Cardiac fibroblast (primary cell): ENCODE results near the gene SAC3D1.

Experiments
- DNase-seq, 2 donors: peaks; one replicate each; pipeline versions ENCODE4 v3.0.0 to v3.0.0-alpha.2; 2010; ENCODE audit warnings: low read depth in 2 of 2
- H3K4me3 ChIP-seq, 2 donors: replicated peaks in 1 of 2; 1 replicate in 1 of 2; 2 replicates in 1 of 2; pipeline ENCODE4 v1.5.1; 2011; ENCODE audit warnings: low read depth in 2 of 2, low read length in 2 of 2, mild to moderate bottlenecking in 2 of 2, moderate library complexity in 1 of 2
- CTCF ChIP-seq: IDR thresholded peaks from one replicate; pipeline ENCODE4 v1.5.1; 2011; ENCODE audit warnings: low read depth, mild to moderate bottlenecking, low read length, inconsistent platforms

The SAC3D1 gene

DNA sequence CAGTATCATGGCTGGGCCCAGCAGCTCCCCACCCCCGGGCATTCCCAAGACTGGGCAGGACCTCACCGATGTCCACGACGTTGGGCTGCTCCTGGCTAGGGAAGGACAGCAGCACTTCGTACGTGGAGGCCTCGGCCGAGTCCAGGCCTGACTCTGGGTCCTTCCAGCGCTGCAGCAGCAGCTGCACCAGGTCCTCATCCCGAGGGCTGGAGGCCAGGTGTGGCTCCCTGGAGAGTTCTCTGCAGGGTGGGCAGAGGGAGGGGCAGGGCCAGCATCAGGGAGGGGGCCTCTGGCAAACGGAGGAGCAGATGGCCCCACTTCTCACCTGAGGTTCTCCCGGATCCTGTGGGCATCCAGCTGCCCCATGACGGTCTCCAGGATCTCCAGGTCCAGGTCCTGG lies 17.0 kb downstream of the SAC3D1 start:
- no peak for TF ChIP-seq CTCF
- DNase-seq = no peak
- no peak overlapping the region for H3K4me3 ChIP-seq

GRCh38 chr11:65058419-65059054 lies 17.5 kb downstream of the SAC3D1 start, which contains the start of gene NAALADL1:
Gene NAALADL1, minus strand, starts transcription at chr11:65058553. Its CDS starts 32 bp downstream, at chr11:65058521.
- DNase-seq = no peak
- no peak for TF ChIP-seq CTCF
- no peak within 1 kb of the TSS for H3K4me3 ChIP-seq

GRCh38 chr11:65059523-65059922 lies 18.5 kb downstream of the SAC3D1 start:
- no peak for TF ChIP-seq CTCF
- DNase-seq = no peak
- no peak overlapping the region for H3K4me3 ChIP-seq

- no peak for TF ChIP-seq CTCF
- peak in 1 of 2 donors; percentile 41 for DNase-seq
- no peak overlapping the region for H3K4me3 ChIP-seq
Measured at GRCh38 chr11:65059959-65060824, 19.2 kb downstream of the SAC3D1 start.

- TF ChIP-seq CTCF = peak; percentile 34
- peak; percentile 26 to 45 for DNase-seq
- H3K4me3 ChIP-seq = no peak overlapping the region
Measured at GRCh38 chr11:65060913-65061408, 20.0 kb downstream of the SAC3D1 start.

GRCh38 chr11:65063532-65063931 lies 22.5 kb downstream of the SAC3D1 start:
- no peak overlapping the region for H3K4me3 ChIP-seq
- no peak for TF ChIP-seq CTCF
- DNase-seq = no peak
